Trophoblast cell (in vitro differentiated cells and primary cell): ENCODE measurements around the gene PLCB2.

ENCODE experiments used
- DNase-seq, 2 donors: peaks; one replicate each; pipeline ENCODE4 v3.0.0-alpha.2; 2016
- H2AFZ ChIP-seq: 2 replicates; pipeline ENCODE4 v1.6.1; 2013; ENCODE audit warnings: low read length, moderate library complexity, mild to moderate bottlenecking; ENCODE audit not compliant: insufficient read depth, poor library complexity
- H2AK5ac ChIP-seq: 2 replicates; pipeline ENCODE4 v1.6.1; 2013; ENCODE audit warnings: mild to moderate bottlenecking, low read length
- H2BK120ac ChIP-seq: 2 replicates; pipeline ENCODE4 v1.6.1; 2013; ENCODE audit warnings: low read length, mild to moderate bottlenecking, moderate library complexity; ENCODE audit not compliant: insufficient read depth, poor library complexity
- H2BK12ac ChIP-seq: 2 replicates; pipeline ENCODE4 v1.6.1; 2013; ENCODE audit warnings: mild to moderate bottlenecking, low read length, moderate library complexity
- H2BK5ac ChIP-seq: 2 replicates; pipeline ENCODE4 v1.6.1; 2013; ENCODE audit warnings: low read length, low read depth, moderate library complexity, mild to moderate bottlenecking; ENCODE audit not compliant: poor library complexity
- H3K14ac ChIP-seq: 2 replicates; pipeline ENCODE4 v1.6.1; 2013; ENCODE audit warnings: mild to moderate bottlenecking, low read length
- H3K18ac ChIP-seq: 2 replicates; pipeline ENCODE4 v1.6.1; 2013; ENCODE audit warnings: mild to moderate bottlenecking, low read length
- H3K23ac ChIP-seq: 2 replicates; pipeline ENCODE4 v1.6.1; 2013; ENCODE audit warnings: low read length
- H3K27ac ChIP-seq: 2 replicates; pipeline ENCODE4 v1.5.1; 2013; ENCODE audit warnings: low read depth, mild to moderate bottlenecking, inconsistent platforms, low read length, moderate library complexity
- H3K27me3 ChIP-seq: 2 replicates; pipeline ENCODE4 v1.6.1; 2013; ENCODE audit warnings: inconsistent platforms, mild to moderate bottlenecking, low read length, moderate library complexity; ENCODE audit not compliant: insufficient read depth
- H3K36me3 ChIP-seq, 2 experiments: 1 replicate in 1 of 2; 2 replicates in 1 of 2; pipeline ENCODE4 v1.6.1; 2013; ENCODE audit warnings: low read length in 2 of 2, mild to moderate bottlenecking in 2 of 2, moderate library complexity in 1 of 2; ENCODE audit not compliant: insufficient read depth in 2 of 2, control insufficient read depth in 1 of 2
- H3K4ac ChIP-seq: 2 replicates; pipeline ENCODE4 v1.6.1; 2013; ENCODE audit warnings: low read depth, mild to moderate bottlenecking, low read length, moderate library complexity
- H3K4me1 ChIP-seq, 2 experiments: 1 replicate in 1 of 2; 2 replicates in 1 of 2; pipeline ENCODE4 v1.6.1; 2013; ENCODE audit warnings: low read length in 2 of 2, mild to moderate bottlenecking in 2 of 2, moderate library complexity in 1 of 2; ENCODE audit not compliant: insufficient read depth in 2 of 2, control insufficient read depth in 1 of 2
- H3K4me2 ChIP-seq: 2 replicates; pipeline ENCODE4 v1.6.1; 2013; ENCODE audit warnings: inconsistent platforms, mild to moderate bottlenecking, low read length, moderate library complexity
- H3K4me3 ChIP-seq: 2 replicates; pipeline ENCODE4 v1.5.1; 2013; ENCODE audit warnings: mild to moderate bottlenecking, low read depth, low read length, inconsistent platforms
- H3K79me1 ChIP-seq: one replicate; pipeline ENCODE4 v1.6.1; 2013; ENCODE audit warnings: low read length
- H3K79me2 ChIP-seq: 2 replicates; pipeline ENCODE4 v1.6.1; 2013; ENCODE audit warnings: low read length, mild to moderate bottlenecking; ENCODE audit not compliant: control insufficient read depth, insufficient read depth, poor library complexity
- H3K9ac ChIP-seq: 2 replicates; pipeline ENCODE4 v1.6.1; 2013; ENCODE audit warnings: mild to moderate bottlenecking, low read length
- H3K9me3 ChIP-seq: 2 replicates; pipeline ENCODE4 v1.6.1; 2013; ENCODE audit warnings: low read depth, mild to moderate bottlenecking, control low read depth, inconsistent platforms, low read length; ENCODE audit not compliant: insufficient read depth
- H4K12ac ChIP-seq: 2 replicates; pipeline ENCODE4 v1.6.1; 2013; ENCODE audit warnings: low read depth, mild to moderate bottlenecking, low read length, moderate library complexity
- H4K8ac ChIP-seq: 2 replicates; pipeline ENCODE4 v1.6.1; 2013; ENCODE audit warnings: low read depth, mild to moderate bottlenecking, low read length, moderate library complexity
- H4K91ac ChIP-seq: one replicate; pipeline ENCODE4 v1.6.1; 2013; ENCODE audit warnings: low read depth, mild to moderate bottlenecking, low read length, moderate library complexity
- WGBS: extraction: QIAGEN DNeasy Blood & Tissue Kit; methylation state at CpG from one replicate; pipeline ENCODE4 v1.1.7; 2013; ENCODE audit warnings: missing lambda C conversion rate; ENCODE audit not compliant: insufficient read length, insufficient coverage; ENCODE audit errors: extremely low coverage; 5-methylcytosine and 5-hydroxymethylcytosine counted together

The PLCB2 gene

GRCh38 chr15:40283615-40284300, 24.0 kb downstream of the PLCB2 start:
- DNase-seq = no peak
- Histone ChIP-seq H3K9ac (no peak overlapping the region), H2BK12ac (peak overlapping the region; percentile 47), H3K4me1 (peaks cover 37 to 46% of the 10 kb centered on the region in 2 experiments), H3K27me3 (peaks cover 44% of the 10 kb centered on the region), H3K27ac (no peak overlapping the region), H3K18ac (no peak overlapping the region), H3K79me2 (peaks cover 2% of the 10 kb centered on the region), H4K12ac (no peak overlapping the region), H2AFZ (no peak overlapping the region), H4K8ac (no peak overlapping the region), H3K23ac (no peak overlapping the region), H2AK5ac (no peak overlapping the region), H2BK120ac (no peak overlapping the region), H3K36me3 (no peaks in the 10 kb centered on the region), H3K9me3 (peaks cover 2% of the 10 kb centered on the region), H4K91ac (peak overlapping the region; percentile 33), H2BK5ac (no peak overlapping the region), H3K79me1 (peaks cover 6% of the 10 kb centered on the region), H3K4me2 (peak overlapping the region; percentile 45), H3K4me3 (no peak overlapping the region), H3K14ac (peak overlapping the region; percentile 26), H3K4ac (no peak overlapping the region)
- WGBS = no CpG with 5 or more reads among the region's 33 CpGs

- H3K4me2 ChIP-seq = peak within 1 kb of the TSS; percentile 54
- no peak for DNase-seq
- peaks cover 2% of the 10 kb centered on the region for H3K79me2 ChIP-seq
- H3K18ac ChIP-seq = peak within 1 kb of the TSS; percentile 63
- H3K14ac ChIP-seq = peak within 1 kb of the TSS; percentile 36
- H3K23ac ChIP-seq = no peak within 1 kb of the TSS
- no peak within 1 kb of the TSS for H4K12ac ChIP-seq
- peak within 1 kb of the TSS; percentile 69 for H2AFZ ChIP-seq
- H4K8ac ChIP-seq = peak within 1 kb of the TSS; percentile 39
- H4K91ac ChIP-seq = peak within 1 kb of the TSS; percentile 37
- H3K27me3 ChIP-seq = peaks cover 44% of the 10 kb centered on the region
- H2BK5ac ChIP-seq = no peak within 1 kb of the TSS
- no peak within 1 kb of the TSS for H3K4ac ChIP-seq
- H3K27ac ChIP-seq = no peak within 1 kb of the TSS
- peak within 1 kb of the TSS; percentile 24 for H2BK120ac ChIP-seq
- H2BK12ac ChIP-seq = peak within 1 kb of the TSS; percentile 47
- peaks cover 6% of the 10 kb centered on the region for H3K79me1 ChIP-seq
- peaks cover 2% of the 10 kb centered on the region for H3K9me3 ChIP-seq
- no peaks in the 10 kb centered on the region for H3K36me3 ChIP-seq
- H3K4me1 ChIP-seq = peaks cover 37 to 46% of the 10 kb centered on the region in 2 experiments
- peak within 1 kb of the TSS; percentile 65 for H3K4me3 ChIP-seq
- H2AK5ac ChIP-seq = no peak within 1 kb of the TSS
- no CpG with 5 or more reads among the region's 76 CpGs for WGBS
- H3K9ac ChIP-seq = no peak within 1 kb of the TSS
Observed at GRCh38 chr15:40282869-40283614, 24.7 kb downstream of the PLCB2 start, which contains the start of gene ANKRD63. ANKRD63 (minus strand) TSS chr15:40283064; CDS start chr15:40282586, 478 bp downstream.

DNA sequence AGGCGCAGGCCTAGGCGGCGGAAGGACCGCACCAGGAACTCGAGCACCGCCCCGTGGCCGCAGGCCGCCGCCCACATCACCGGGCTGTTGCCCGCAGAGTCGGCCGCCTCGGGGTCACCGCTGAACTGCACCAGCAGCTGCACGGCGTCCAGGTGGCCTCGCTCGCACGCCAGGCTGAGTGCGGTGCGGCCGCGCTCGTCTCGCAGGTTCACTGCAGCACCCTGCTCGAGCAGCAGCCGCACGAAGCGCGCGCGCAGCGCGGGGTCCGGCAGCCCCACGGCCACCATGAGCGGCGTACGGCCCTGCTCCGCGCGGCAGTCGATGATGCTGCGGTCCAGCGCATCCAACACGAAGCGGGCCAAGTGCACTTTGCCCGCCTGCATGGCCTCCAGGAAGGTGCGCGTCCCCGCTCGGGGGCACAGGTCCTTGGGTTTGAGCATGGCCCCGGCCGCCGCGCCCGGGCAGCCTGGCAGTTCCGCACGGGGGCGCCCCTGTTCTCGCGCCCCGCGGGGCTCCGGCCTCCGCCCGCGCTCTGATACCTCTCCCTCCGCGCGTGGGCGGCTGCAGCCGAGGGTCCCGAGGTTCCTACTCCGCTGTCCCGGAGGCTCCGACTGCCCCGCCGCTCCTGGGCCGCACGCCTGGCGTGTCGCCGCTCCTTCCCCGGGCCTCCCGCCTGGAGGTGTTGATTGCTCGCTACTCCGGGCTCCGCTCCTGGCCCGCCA, 25.4 kb downstream of the PLCB2 start:
- Histone ChIP-seq H3K79me2 (peaks cover 2% of the 10 kb centered on the region), H3K4me3 (peak overlapping the region; percentile 65), H3K27me3 (peaks cover 44% of the 10 kb centered on the region), H4K12ac (no peak overlapping the region), H4K91ac (peak overlapping the region; percentile 37), H2AK5ac (no peak overlapping the region), H3K9ac (no peak overlapping the region), H2BK5ac (no peak overlapping the region), H3K9me3 (peaks cover 2% of the 10 kb centered on the region), H3K36me3 (no peaks in the 10 kb centered on the region), H3K4me1 (peaks cover 37 to 46% of the 10 kb centered on the region in 2 experiments), H2AFZ (peak overlapping the region; percentile 69), H3K4me2 (peak overlapping the region; percentile 54), H3K79me1 (peaks cover 6% of the 10 kb centered on the region), H3K18ac (no peak overlapping the region), H4K8ac (peak overlapping the region; percentile 39), H3K27ac (no peak overlapping the region), H3K14ac (peak overlapping the region; percentile 36), H3K4ac (no peak overlapping the region), H2BK12ac (no peak overlapping the region), H3K23ac (no peak overlapping the region), H2BK120ac (no peak overlapping the region)
- peak; percentile 45 to 71 for DNase-seq
- no CpG with 5 or more reads among the region's 92 CpGs for WGBS

- no peak overlapping the region for H2BK12ac ChIP-seq
- no peak overlapping the region for H4K12ac ChIP-seq
- no peak overlapping the region for H2AFZ ChIP-seq
- no peak overlapping the region for H3K18ac ChIP-seq
- H3K79me2 ChIP-seq = peaks cover 2% of the 10 kb centered on the region
- DNase-seq = no peak
- no peak overlapping the region for H3K23ac ChIP-seq
- no peak overlapping the region for H2AK5ac ChIP-seq
- no CpG with 5 or more reads among the region's 51 CpGs for WGBS
- H3K79me1 ChIP-seq = peaks cover 6% of the 10 kb centered on the region
- H2BK120ac ChIP-seq = no peak overlapping the region
- no peak overlapping the region for H3K14ac ChIP-seq
- H3K4ac ChIP-seq = no peak overlapping the region
- H3K27me3 ChIP-seq = peaks cover 44% of the 10 kb centered on the region
- H3K4me1 ChIP-seq = peaks cover 35 to 43% of the 10 kb centered on the region in 2 experiments
- no peaks in the 10 kb centered on the region for H3K36me3 ChIP-seq
- peak overlapping the region; percentile 65 for H3K4me3 ChIP-seq
- H4K91ac ChIP-seq = no peak overlapping the region
- no peak overlapping the region for H3K9ac ChIP-seq
- peaks cover 2% of the 10 kb centered on the region for H3K9me3 ChIP-seq
- H3K4me2 ChIP-seq = peak overlapping the region; percentile 54
- H4K8ac ChIP-seq = no peak overlapping the region
- H3K27ac ChIP-seq = no peak overlapping the region
- no peak overlapping the region for H2BK5ac ChIP-seq
Observed at GRCh38 chr15:40281801-40282146, 26.0 kb downstream of the PLCB2 start.
